K562 (cell line): Measurements from ENCODE around the gene LRFN4. TPM values are rescaled to one million over a fixed set of nuclear protein-coding genes. Genes with fewer than 3 reads are reported as not detected.
A peak's percentile ranks its signal among the peaks of the same experiment; 100 is the strongest.

Experiments
- ATAC-seq: fragments of 200-7000 bp; cut with Tn5 transposase; 3 replicates; pipeline ENCODE4 v1.9.1; 2020; ENCODE audit warnings: moderate library complexity
- BruUV-seq: library from RNA; stranded (reverse); fragments of 400-500 nt; replicated peaks from 2 replicates; lab custom pipeline; 2021; lab: Mats Ljungman, UMichigan
- CTCF ChIA-PET: fragments of 300-600 bp; formaldehyde crosslinking; extraction: SDS; loops from one replicate; lab custom pipeline; 2021; ENCODE audit warnings: low intra/inter-chr PET ratio; lab: Yijun Ruan, JAX
- POLR2A ChIA-PET: fragments of 300-600, 350-650 bp; sonication (Branson Sonifier 250); formaldehyde crosslinking; extraction: SDS; loops from one replicate; lab custom pipeline; 2021; ENCODE audit warnings: antibody characterized with exemption, inconsistent platforms; lab: Yijun Ruan, JAX
- DNase-seq, 4 experiments: peaks; one replicate each; pipeline versions ENCODE4 v3.0.0 to v3.0.0-alpha.2; 2011 to 2018; ENCODE audit warnings: low spot score in 3 of 4, mixed read lengths in 3 of 4; ENCODE audit errors: extremely low read depth in 1 of 4
- FAIRE-seq: peaks from 2 replicates; lab custom pipeline; 2011; peaks lifted over from hg19 to GRCh38; lab: Jason Lieb, UNC
- H2AFZ ChIP-seq: 2 replicates; pipeline ENCODE4 v1.6.0; 2011; ENCODE audit warnings: low read depth, low read length, control low read depth, inconsistent platforms
- H3K27ac ChIP-seq: fragments of 200-600 bp; 3 replicates; pipeline ENCODE4 v1.8.0; 2011; ENCODE audit warnings: low read depth, mild to moderate bottlenecking, control low read depth, inconsistent platforms, low read length, moderate library complexity, mixed read lengths; ENCODE audit errors: extremely low read depth
- H3K27me3 ChIP-seq, 2 experiments: fragments of 300-600 bp in 1 of 2; 2 replicates in 1 of 2; 3 replicates in 1 of 2; pipeline versions ENCODE4 v1.6.0 to v1.8.0; 2011; ENCODE audit warnings: inconsistent platforms in 2 of 2, low read length in 2 of 2, mild to moderate bottlenecking in 1 of 2, mixed read lengths in 1 of 2, moderate library complexity in 1 of 2; ENCODE audit not compliant: control insufficient read depth in 2 of 2, insufficient read depth in 2 of 2
- H3K36me3 ChIP-seq: fragments of 300-600 bp; 3 replicates; pipeline ENCODE4 v1.8.0; 2011; ENCODE audit warnings: mild to moderate bottlenecking, low read length, inconsistent platforms; ENCODE audit not compliant: control insufficient read depth, insufficient read depth
- H3K4me1 ChIP-seq, 2 experiments: fragments of 200-600 bp in 1 of 2; replicated peaks in 1 of 2; 2 replicates in 1 of 2; 3 replicates in 1 of 2; pipeline versions ENCODE4 v1.5.1 to v1.8.0; 2011; ENCODE audit warnings: inconsistent platforms in 2 of 2, low read length in 2 of 2, mild to moderate bottlenecking in 1 of 2, mixed read lengths in 1 of 2, moderate library complexity in 1 of 2; ENCODE audit not compliant: control insufficient read depth in 2 of 2, insufficient read depth in 2 of 2
- H3K4me2 ChIP-seq: 2 replicates; pipeline ENCODE4 v1.6.1; 2011; ENCODE audit warnings: low read length, control low read depth, inconsistent platforms, mixed read lengths; ENCODE audit not compliant: insufficient read depth
- H3K4me3 ChIP-seq: fragments of 200-600 bp; sonication (generic), shearing (Covaris generic); 2 replicates; pipeline ENCODE4 v1.5.1; 2016; ENCODE audit warnings: control low read depth, inconsistent platforms
- H3K79me2 ChIP-seq: fragments of 200-600 bp; 3 replicates; pipeline ENCODE4 v1.8.0; 2011; ENCODE audit warnings: low read length, inconsistent platforms; ENCODE audit not compliant: control insufficient read depth, insufficient read depth
- H3K9ac ChIP-seq, 2 experiments: 2 replicates each; pipeline versions ENCODE4 v1.6.0 to v1.6.1; 2011; ENCODE audit warnings: low read depth in 2 of 2, low read length in 2 of 2, control low read depth in 1 of 2, inconsistent platforms in 1 of 2, mild to moderate bottlenecking in 1 of 2, mixed read lengths in 1 of 2; ENCODE audit not compliant: insufficient read depth in 1 of 2
- H3K9me1 ChIP-seq: one replicate; pipeline ENCODE4 v1.6.0; 2011; ENCODE audit warnings: inconsistent platforms, mild to moderate bottlenecking, low read length, moderate library complexity; ENCODE audit not compliant: control insufficient read depth, insufficient read depth
- H3K9me3 ChIP-seq: replicated peaks from 2 replicates; pipeline ENCODE4 v1.5.1; 2011; ENCODE audit warnings: low read depth, low read length, inconsistent platforms; ENCODE audit not compliant: control insufficient read depth, insufficient read depth
- H4K20me1 ChIP-seq: replicated peaks from 2 replicates; pipeline ENCODE4 v1.6.1; 2011; ENCODE audit warnings: low read length, inconsistent platforms, mixed read lengths; ENCODE audit not compliant: control insufficient read depth, insufficient read depth
- COPS2 ChIP-seq: fragments of 450-650 bp; conservative IDR thresholded peaks from 2 replicates; pipeline ENCODE4 v1.6.1; 2016; ENCODE audit warnings: mild to moderate bottlenecking, moderate library complexity
- ELF1 ChIP-seq: fragments of 200-800 bp; sonication (Bioruptor generic); IDR thresholded peaks from 2 replicates; pipeline ENCODE4 v1.6.1; 2016; ENCODE audit warnings: missing genetic modification characterization, missing compliant biosample characterization
- HIVEP1 ChIP-seq: fragments of 250-450 bp; sonication (Bioruptor Pico); IDR thresholded peaks from 2 replicates; pipeline ENCODE4 v1.4.0; 2020; ENCODE audit warnings: mild to moderate bottlenecking
- KHSRP ChIP-seq: fragments of 450-650 bp; IDR thresholded peaks from 2 replicates; pipeline ENCODE4 v1.6.1; 2017
- MEF2D ChIP-seq: conservative IDR thresholded peaks from 2 replicates; pipeline ENCODE4 v1.6.1; 2016; ENCODE audit warnings: low read depth, missing genetic modification characterization, missing compliant biosample characterization
- MYNN ChIP-seq, 2 experiments: sonication (generic); formaldehyde crosslinking in 1 of 2; IDR thresholded peaks; 2 replicates each; pipeline versions ENCODE4 v1.5.0 to v1.6.1; 2016 to 2020; ENCODE audit warnings: antibody characterized with exemption in 1 of 2, missing genetic modification reagents in 1 of 2
- NFIC ChIP-seq: fragments of 450-650 bp; IDR thresholded peaks from 2 replicates; pipeline ENCODE4 v1.6.1; 2017; ENCODE audit warnings: mild to moderate bottlenecking, inconsistent platforms
- NONO ChIP-seq, 2 experiments: fragments of 200-400 bp in 1 of 2; fragments of 450-650 bp in 1 of 2; formaldehyde crosslinking in 1 of 2; IDR thresholded peaks; 2 replicates each; pipeline ENCODE4 v1.6.1; 2017; ENCODE audit warnings: low read depth in 2 of 2, mild to moderate bottlenecking in 2 of 2, moderate library complexity in 2 of 2, low read length in 1 of 2
- PTRF ChIP-seq: fragments of 450-650 bp; IDR thresholded peaks from 2 replicates; pipeline ENCODE4 v1.6.1; 2016; ENCODE audit warnings: mild to moderate bottlenecking, missing genetic modification characterization, missing compliant biosample characterization
- RBM25 ChIP-seq: fragments of 200-400 bp; formaldehyde crosslinking; IDR thresholded peaks from 2 replicates; pipeline ENCODE4 v1.6.1; 2018; ENCODE audit warnings: low read length, low read depth, moderate library complexity; ENCODE audit not compliant: severe bottlenecking
- ZBTB49 ChIP-seq: sonication (generic); formaldehyde crosslinking; IDR thresholded peaks from 2 replicates; pipeline ENCODE4 v1.8.0; 2022; ENCODE audit warnings: missing genetic modification reagents, mild to moderate bottlenecking, borderline replicate concordance
- ZNF561 ChIP-seq: fragments of 450-650 bp; formaldehyde crosslinking; conservative IDR thresholded peaks from 2 replicates; pipeline ENCODE4 v1.4.0; 2020; ENCODE audit warnings: mild to moderate bottlenecking, moderate library complexity
- ZNF57 ChIP-seq: fragments of 450-650 bp; formaldehyde crosslinking; IDR thresholded peaks from 2 replicates; pipeline ENCODE4 v1.4.0; 2020; ENCODE audit warnings: mild to moderate bottlenecking, moderate library complexity
- ZNF668 ChIP-seq: fragments of 250-450 bp; sonication (Bioruptor Pico); IDR thresholded peaks from 2 replicates; pipeline ENCODE4 v1.8.0; 2022; ENCODE audit warnings: mild to moderate bottlenecking, inconsistent platforms
- WGBS: fragments of 100-300 bp; shearing (Covaris generic); methylation state at CpG from one replicate; pipeline ENCODE4 v1.1.6; 2016; ENCODE audit warnings: low coverage, mixed read lengths; ENCODE audit not compliant: insufficient coverage; ENCODE audit errors: missing lambda C conversion rate; 5-methylcytosine and 5-hydroxymethylcytosine counted together
- in situ Hi-C: fragments of 300-500 bp; cut with MboI; formaldehyde crosslinking; loops from 4 replicates; pipeline ENCODE4 v1.15.0; 2018; ENCODE audit warnings: inconsistent platforms, mixed read lengths
- intact Hi-C: fragments of 100-400 bp; cut with micrococcal nuclease; formaldehyde crosslinking; loops from 2 replicates; pipeline ENCODE4 v1.14.2; 2022
- polyA plus RNA-seq, 8 experiments: library from polyadenylated mRNA; depleted of rRNA in 4 of 8; stranded (reverse) in 5 of 8; unstranded in 3 of 8; fragments of >200 nt; fragmentation: Nextera tagmentation in 2 of 8; fragmentation: Illumina TruSeq in 1 of 8; extraction: Ambion mirVana in 2 of 8; extraction: Trizol in 1 of 8; gene quantifications; 2 replicates each; pipeline versions ENCODE4 v1.2.1 to v1.2.3, GENCODE V29; 2011 to 2014; ENCODE audit warnings: inconsistent platforms in 1 of 8, missing spikeins in 1 of 8
- total RNA-seq, 7 experiments: library from RNA; depleted of rRNA in 6 of 7; stranded (reverse); fragments of >200 nt in 6 of 7; fragmentation: Illumina TruSeq in 2 of 7; extraction: Trizol in 2 of 7; gene quantifications; 2 replicates each; pipeline versions ENCODE4 v1.2.1 to v1.2.3, GENCODE V29; 2011 to 2021; ENCODE audit warnings: low replicate concordance in 1 of 7
- TF ChIP-seq, protein P1 (sequence below): fragments of 200-800 bp; sonication (Bioruptor generic); IDR thresholded peaks from 2 replicates; pipeline ENCODE4 v1.6.1; 2016; ENCODE audit warnings: missing genetic modification characterization, missing compliant biosample characterization

LRFN4 gene
- total and polyA plus RNA-seq, 9 of the 15 experiments (the other 6 are each of a cell fraction or from before 2014, with no cell fraction given), result 0.10 to 60.1 (median 6.7) TPM

GRCh38 chr11:66894141-66894540, 37.3 kb downstream of the LRFN4 start:
- Histone ChIP-seq H3K9me3 (no peaks in the 10 kb centered on the region), H3K9me1 (no peaks in the 10 kb centered on the region), H3K9ac (no peak overlapping the region; a peak in 1 of 4 replicates), H2AFZ (no peak overlapping the region), H3K4me3 (no peak overlapping the region), H3K27ac (peak overlapping the region; percentile 51; the same call in 1 of the 3 replicates), H3K4me2 (no peak overlapping the region), H3K79me2 (peaks cover 4% of the 10 kb centered on the region; the same call in 2 of the 3 replicates), H3K27me3 (no peaks in the 10 kb centered on the region), H3K36me3 (no peaks in the 10 kb centered on the region), H4K20me1 (no peaks in the 10 kb centered on the region), H3K4me1 (peaks cover 12 to 34% of the 10 kb centered on the region in 2 experiments; a peak in 4 of 5 replicates)
- intact Hi-C loops (loop anchor here (5.0 kb wide), 2 partner anchors 63 to 83 kb away; partner anchors contain the start of genes C11orf86 and PC), in situ Hi-C loops (no loop called here)
- FAIRE-seq (no peak), DNase-seq (no peak), ATAC-seq (no peak)
- BruUV-seq, result no TSS peak
- CTCF ChIA-PET, result no interaction called here
- 43% methylated on average over 1 of the region's 2 CpGs for WGBS
- no peak for TF ChIP-seq RBM25
- TF ChIP-seq ZBTB49 (CRISPR knock-in tag), result no peak
- no peak for TF ChIP-seq ZNF668 (CRISPR knock-in tag)
- no peak for TF ChIP-seq NFIC
- TF ChIP-seq MEF2D, result no peak
- no peak for TF ChIP-seq MYNN (IDR thresholded peaks at IDR 0.05)
- no peak for TF ChIP-seq MYNN (CRISPR knock-in tag; IDR thresholded peaks at IDR 0.05)
- no peak for TF ChIP-seq ELF1
- TF ChIP-seq HIVEP1 (CRISPR knock-in tag), result no peak
- TF ChIP-seq COPS2, result no peak
- TF ChIP-seq PTRF (tag), result no peak
- no peak for TF ChIP-seq ZNF57
- no peak for TF ChIP-seq ZNF561
- TF ChIP-seq, protein P1, sequence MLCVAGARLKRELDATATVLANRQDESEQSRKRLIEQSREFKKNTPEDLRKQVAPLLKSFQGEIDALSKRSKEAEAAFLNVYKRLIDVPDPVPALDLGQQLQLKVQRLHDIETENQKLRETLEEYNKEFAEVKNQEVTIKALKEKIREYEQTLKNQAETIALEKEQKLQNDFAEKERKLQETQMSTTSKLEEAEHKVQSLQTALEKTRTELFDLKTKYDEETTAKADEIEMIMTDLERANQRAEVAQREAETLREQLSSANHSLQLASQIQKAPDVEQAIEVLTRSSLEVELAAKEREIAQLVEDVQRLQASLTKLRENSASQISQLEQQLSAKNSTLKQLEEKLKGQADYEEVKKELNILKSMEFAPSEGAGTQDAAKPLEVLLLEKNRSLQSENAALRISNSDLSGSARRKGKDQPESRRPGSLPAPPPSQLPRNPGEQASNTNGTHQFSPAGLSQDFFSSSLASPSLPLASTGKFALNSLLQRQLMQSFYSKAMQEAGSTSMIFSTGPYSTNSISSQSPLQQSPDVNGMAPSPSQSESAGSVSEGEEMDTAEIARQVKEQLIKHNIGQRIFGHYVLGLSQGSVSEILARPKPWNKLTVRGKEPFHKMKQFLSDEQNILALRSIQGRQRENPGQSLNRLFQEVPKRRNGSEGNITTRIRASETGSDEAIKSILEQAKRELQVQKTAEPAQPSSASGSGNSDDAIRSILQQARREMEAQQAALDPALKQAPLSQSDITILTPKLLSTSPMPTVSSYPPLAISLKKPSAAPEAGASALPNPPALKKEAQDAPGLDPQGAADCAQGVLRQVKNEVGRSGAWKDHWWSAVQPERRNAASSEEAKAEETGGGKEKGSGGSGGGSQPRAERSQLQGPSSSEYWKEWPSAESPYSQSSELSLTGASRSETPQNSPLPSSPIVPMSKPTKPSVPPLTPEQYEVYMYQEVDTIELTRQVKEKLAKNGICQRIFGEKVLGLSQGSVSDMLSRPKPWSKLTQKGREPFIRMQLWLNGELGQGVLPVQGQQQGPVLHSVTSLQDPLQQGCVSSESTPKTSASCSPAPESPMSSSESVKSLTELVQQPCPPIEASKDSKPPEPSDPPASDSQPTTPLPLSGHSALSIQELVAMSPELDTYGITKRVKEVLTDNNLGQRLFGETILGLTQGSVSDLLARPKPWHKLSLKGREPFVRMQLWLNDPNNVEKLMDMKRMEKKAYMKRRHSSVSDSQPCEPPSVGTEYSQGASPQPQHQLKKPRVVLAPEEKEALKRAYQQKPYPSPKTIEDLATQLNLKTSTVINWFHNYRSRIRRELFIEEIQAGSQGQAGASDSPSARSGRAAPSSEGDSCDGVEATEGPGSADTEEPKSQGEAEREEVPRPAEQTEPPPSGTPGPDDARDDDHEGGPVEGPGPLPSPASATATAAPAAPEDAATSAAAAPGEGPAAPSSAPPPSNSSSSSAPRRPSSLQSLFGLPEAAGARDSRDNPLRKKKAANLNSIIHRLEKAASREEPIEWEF (CRISPR knock-in tag), result no peak
- TF ChIP-seq NONO (IDR thresholded peaks at IDR 0.05; ENCODE audit: low read depth in 2 of 2, low read length in 1 of 2), result no peak
- no peak for TF ChIP-seq KHSRP
- POLR2A ChIA-PET, result interaction anchor here (0.6 to 1.6 kb wide), 10 partner anchors 9 to 131 kb away, joined by 3 to 11 read pairs (median 4); no protein-coding TSS in a partner anchor
